Progenitor cell of endocrine pancreas (in vitro differentiated cells): ENCODE data around the gene TNRC6B. TPM values are rescaled to one million over a fixed set of nuclear protein-coding genes. Genes with fewer than 3 reads are reported as not detected.
"Not testable (repeated sequence)": the region's sequence is repeated elsewhere in the genome, so short reads cannot be mapped to it uniquely, and the experiment has no call there.

Experiments used
- DNase-seq: peaks from one replicate; pipeline ENCODE4 v3.0.0; 2021; ENCODE audit warnings: low spot score; ENCODE audit not compliant: unreplicated experiment
- H3K27ac Mint-ChIP-seq: 2 replicates; pipeline ENCODE4 v1.8.0; 2021; ENCODE audit warnings: mild to moderate bottlenecking, moderate library complexity, mixed read lengths
- H3K27me3 Mint-ChIP-seq: 2 replicates; pipeline ENCODE4 v1.8.0; 2021; ENCODE audit warnings: mixed read lengths
- H3K36me3 Mint-ChIP-seq: 2 replicates; pipeline ENCODE4 v1.8.0; 2022; ENCODE audit warnings: mixed read lengths; ENCODE audit not compliant: insufficient read depth
- H3K4me1 Mint-ChIP-seq: 2 replicates; pipeline ENCODE4 v1.8.0; 2021; ENCODE audit warnings: low read depth, mixed read lengths
- H3K4me3 Mint-ChIP-seq: 2 replicates; pipeline ENCODE4 v1.8.0; 2021; ENCODE audit warnings: low read depth, mild to moderate bottlenecking, moderate library complexity, mixed read lengths
- H3K9me3 Mint-ChIP-seq: 2 replicates; pipeline ENCODE4 v1.8.0; 2021; ENCODE audit warnings: low read depth, mixed read lengths
- total RNA-seq: library from RNA; stranded (reverse); gene quantifications from 2 replicates; pipeline ENCODE4 v1.2.1, GENCODE V29; 2021
- TF ChIP-seq, protein P1 (sequence below): fragments of 200-600 bp; sonication (generic); IDR thresholded peaks from one replicate; pipeline ENCODE4 v1.5.0; 2021; ENCODE audit warnings: antibody characterized with exemption, mild to moderate bottlenecking; ENCODE audit not compliant: unreplicated experiment

TNRC6B gene
- total RNA-seq, 1 donor from 2014 or later: 73.2 TPM

DNA sequence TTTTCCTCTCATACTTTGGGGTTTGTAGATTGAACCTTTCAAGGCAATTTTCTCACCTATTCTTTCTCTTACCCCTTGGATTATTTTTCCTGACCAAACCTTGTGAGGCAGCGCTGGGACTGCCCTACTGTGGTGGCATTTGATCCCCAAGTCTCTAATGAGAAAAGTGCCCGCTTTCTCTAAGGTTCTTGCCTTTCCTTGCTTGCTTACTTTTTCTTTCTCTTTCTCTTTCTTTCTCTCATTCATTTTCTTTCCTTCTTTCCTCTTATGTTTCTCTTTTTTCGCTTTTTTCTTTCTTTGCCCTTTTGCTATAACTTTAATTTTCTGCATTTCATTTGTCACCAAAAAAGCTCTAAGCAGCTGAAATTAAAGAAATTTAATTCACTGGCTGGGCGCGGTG lies 127.9 kb downstream of the TNRC6B start:
- Mint-ChIP-seq H3K4me1 (no peaks in the 10 kb centered on the region), H3K27me3 (no peaks in the 10 kb centered on the region), H3K9me3 (no peaks in the 10 kb centered on the region), H3K4me3 (no peak overlapping the region), H3K36me3 (peaks cover 19% of the 10 kb centered on the region), H3K27ac (no peak overlapping the region)
- no peak for DNase-seq
- TF ChIP-seq, protein P1, sequence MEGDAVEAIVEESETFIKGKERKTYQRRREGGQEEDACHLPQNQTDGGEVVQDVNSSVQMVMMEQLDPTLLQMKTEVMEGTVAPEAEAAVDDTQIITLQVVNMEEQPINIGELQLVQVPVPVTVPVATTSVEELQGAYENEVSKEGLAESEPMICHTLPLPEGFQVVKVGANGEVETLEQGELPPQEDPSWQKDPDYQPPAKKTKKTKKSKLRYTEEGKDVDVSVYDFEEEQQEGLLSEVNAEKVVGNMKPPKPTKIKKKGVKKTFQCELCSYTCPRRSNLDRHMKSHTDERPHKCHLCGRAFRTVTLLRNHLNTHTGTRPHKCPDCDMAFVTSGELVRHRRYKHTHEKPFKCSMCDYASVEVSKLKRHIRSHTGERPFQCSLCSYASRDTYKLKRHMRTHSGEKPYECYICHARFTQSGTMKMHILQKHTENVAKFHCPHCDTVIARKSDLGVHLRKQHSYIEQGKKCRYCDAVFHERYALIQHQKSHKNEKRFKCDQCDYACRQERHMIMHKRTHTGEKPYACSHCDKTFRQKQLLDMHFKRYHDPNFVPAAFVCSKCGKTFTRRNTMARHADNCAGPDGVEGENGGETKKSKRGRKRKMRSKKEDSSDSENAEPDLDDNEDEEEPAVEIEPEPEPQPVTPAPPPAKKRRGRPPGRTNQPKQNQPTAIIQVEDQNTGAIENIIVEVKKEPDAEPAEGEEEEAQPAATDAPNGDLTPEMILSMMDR: no peak

DNA sequence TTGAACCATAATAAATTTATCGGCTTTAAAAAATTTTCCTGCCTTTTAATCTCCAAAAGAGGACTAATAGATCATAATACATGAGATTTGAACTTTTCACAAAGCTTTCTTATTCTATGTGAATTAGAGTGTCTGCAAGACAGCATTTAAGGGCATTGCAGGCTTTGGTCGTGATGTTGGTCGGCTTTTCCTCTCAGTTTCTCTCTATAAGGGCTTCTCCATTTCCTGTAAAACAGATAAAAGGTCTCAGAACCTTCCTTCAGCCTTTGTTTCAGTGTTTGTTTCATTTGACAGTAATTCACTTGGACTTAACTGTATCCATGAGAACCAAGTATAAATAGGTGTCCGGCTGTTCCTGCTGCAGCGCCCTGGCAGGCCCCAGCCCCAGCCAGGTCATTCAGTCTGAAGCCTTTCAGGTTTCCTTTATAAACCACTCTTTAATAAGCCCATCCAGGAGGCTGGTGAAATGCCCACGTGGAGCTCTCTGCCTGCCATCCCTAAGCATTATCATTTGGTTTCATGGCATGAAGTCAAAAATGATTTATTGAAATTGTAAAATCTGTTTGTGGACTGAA lies 131.4 kb downstream of the TNRC6B start:
- TF ChIP-seq, protein P1: no peak
- Mint-ChIP-seq H3K4me3 (no peak overlapping the region), H3K36me3 (peaks cover 19% of the 10 kb centered on the region), H3K27me3 (no peaks in the 10 kb centered on the region), H3K4me1 (no peaks in the 10 kb centered on the region), H3K9me3 (no peaks in the 10 kb centered on the region), H3K27ac (no peak overlapping the region)
- DNase-seq: no peak

DNA sequence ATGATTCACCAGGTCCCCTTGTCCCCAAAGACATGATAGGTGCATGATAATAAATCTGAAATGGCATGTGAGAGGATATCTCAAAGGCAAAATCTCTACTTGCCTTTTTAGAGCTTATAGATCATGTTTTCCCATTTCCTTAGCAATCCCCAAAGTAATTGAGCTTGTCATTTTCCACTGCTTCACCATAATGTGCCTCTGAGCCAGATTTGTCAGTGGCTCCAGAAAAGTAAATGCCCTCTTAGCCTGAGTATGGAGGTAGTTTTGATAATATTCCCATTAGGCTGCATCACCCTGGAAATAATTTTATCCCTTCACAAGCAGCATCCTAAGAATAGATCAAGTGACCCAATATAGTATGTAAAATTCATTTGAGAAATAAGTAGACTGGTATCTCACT lies 131.9 kb downstream of the TNRC6B start:
- H3K36me3 Mint-ChIP-seq: peaks cover 20% of the 10 kb centered on the region
- H3K27me3 Mint-ChIP-seq: no peaks in the 10 kb centered on the region
- H3K4me3 Mint-ChIP-seq: no peak overlapping the region

DNA sequence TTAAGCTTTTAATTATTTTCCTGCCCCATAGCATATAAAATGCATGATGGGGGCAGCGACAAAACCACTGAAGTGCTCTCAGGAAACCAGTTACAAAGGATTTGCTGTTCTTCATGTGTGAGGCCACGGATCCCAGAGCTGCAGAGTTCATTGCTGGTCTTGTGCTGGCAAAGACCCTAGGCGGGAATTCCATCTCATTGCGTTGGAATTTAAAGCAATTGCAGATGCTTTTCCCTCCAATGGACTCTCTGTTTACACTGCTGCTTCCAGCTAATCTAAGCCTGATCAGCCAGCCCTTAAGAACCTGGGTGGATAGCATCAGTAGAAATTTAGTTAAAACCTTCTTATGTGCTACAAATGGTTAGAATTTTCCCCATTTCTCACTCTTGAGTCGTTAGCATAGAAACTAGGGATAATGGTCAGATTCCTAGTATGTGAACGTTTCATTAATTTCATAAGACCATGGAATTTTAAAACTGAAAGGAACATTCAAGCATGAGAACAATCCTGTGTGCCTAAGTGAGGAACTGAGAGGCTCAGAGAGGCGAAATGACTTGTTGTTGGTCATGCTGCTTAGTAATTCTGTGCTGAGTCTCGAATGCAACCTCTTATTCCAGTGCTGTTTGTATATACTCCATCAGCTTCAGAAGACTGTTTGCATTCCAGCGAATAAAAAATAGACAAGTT lies 132.5 kb downstream of the TNRC6B start:
- H3K4me1 Mint-ChIP-seq: no peaks in the 10 kb centered on the region
- TF ChIP-seq, protein P1: no peak
- H3K4me3 Mint-ChIP-seq: no peak overlapping the region
- no peaks in the 10 kb centered on the region for H3K27me3 Mint-ChIP-seq
- no peak for DNase-seq
- H3K9me3 Mint-ChIP-seq: no peaks in the 10 kb centered on the region
- H3K27ac Mint-ChIP-seq: no peak overlapping the region
- H3K36me3 Mint-ChIP-seq: peaks cover 22% of the 10 kb centered on the region

More for the DNA sequence above, 131.9 kb downstream of the TNRC6B start:
- H3K4me1 Mint-ChIP-seq: no peaks in the 10 kb centered on the region
- DNase-seq: no peak
- H3K9me3 Mint-ChIP-seq: no peaks in the 10 kb centered on the region
- H3K27ac Mint-ChIP-seq: no peak overlapping the region
- TF ChIP-seq, protein P1: no peak

DNA sequence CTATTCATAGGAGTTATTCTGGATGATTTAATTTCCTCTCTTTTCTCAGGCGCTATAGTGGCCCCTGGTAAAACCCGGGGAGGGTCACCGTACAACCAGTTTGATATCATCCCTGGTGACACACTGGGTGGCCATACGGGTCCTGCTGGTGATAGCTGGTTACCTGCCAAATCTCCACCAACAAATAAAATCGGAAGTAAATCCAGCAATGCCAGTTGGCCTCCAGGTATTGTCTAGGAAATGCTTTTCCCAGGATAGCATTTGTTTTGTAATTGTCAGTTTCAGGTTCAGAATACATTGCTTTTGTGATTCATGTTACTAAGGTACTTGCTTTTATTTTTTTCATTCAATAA lies 133.0 kb downstream of the TNRC6B start:
- H3K36me3 Mint-ChIP-seq: peaks cover 27% of the 10 kb centered on the region
- no peak overlapping the region for H3K4me3 Mint-ChIP-seq
- peak overlapping the region; percentile 17 for H3K27ac Mint-ChIP-seq
- no peaks in the 10 kb centered on the region for H3K9me3 Mint-ChIP-seq
- no peak for DNase-seq
- no peaks in the 10 kb centered on the region for H3K27me3 Mint-ChIP-seq
- H3K4me1 Mint-ChIP-seq: no peaks in the 10 kb centered on the region
- TF ChIP-seq, protein P1: no peak

DNA sequence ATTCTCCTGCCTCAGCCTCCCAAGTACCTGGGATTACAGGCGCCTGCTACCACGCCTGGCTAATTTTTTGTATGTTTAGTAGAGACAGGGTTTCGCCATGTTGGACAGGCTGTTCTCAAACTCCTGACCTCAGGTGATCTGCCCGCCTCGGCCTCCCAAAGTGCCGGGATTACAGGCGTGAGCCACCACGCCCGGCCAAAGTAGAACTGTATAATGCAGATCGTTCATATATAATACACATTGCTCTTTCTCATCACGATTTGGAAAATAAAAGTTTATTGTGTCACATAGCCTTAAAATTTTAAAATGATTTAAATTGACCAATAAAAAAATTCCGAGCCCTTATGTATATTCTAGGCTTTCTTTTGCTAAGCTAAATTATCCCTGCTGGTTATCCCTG lies 133.9 kb downstream of the TNRC6B start:
- H3K4me1 Mint-ChIP-seq, H3K4me3 Mint-ChIP-seq, H3K27ac Mint-ChIP-seq, H3K27me3 Mint-ChIP-seq, DNase-seq, H3K9me3 Mint-ChIP-seq: not testable (repeated sequence)
- peaks cover 33% of the 10 kb centered on the region for H3K36me3 Mint-ChIP-seq
